GM18517 (cell line): Measurements from ENCODE around the gene SYT13.
"Not testable (repeated sequence)": the region's sequence is repeated elsewhere in the genome, so short reads cannot be mapped to it uniquely, and the experiment has no call there.

ENCODE experiments used
- ATAC-seq: cut with Tn5 transposase; IDR thresholded peaks from one replicate; pipeline ENCODE4 v1.9.1; 2021; ENCODE audit warnings: mild to moderate bottlenecking, moderate library complexity; ENCODE audit not compliant: unreplicated experiment

Gene SYT13

DNA sequence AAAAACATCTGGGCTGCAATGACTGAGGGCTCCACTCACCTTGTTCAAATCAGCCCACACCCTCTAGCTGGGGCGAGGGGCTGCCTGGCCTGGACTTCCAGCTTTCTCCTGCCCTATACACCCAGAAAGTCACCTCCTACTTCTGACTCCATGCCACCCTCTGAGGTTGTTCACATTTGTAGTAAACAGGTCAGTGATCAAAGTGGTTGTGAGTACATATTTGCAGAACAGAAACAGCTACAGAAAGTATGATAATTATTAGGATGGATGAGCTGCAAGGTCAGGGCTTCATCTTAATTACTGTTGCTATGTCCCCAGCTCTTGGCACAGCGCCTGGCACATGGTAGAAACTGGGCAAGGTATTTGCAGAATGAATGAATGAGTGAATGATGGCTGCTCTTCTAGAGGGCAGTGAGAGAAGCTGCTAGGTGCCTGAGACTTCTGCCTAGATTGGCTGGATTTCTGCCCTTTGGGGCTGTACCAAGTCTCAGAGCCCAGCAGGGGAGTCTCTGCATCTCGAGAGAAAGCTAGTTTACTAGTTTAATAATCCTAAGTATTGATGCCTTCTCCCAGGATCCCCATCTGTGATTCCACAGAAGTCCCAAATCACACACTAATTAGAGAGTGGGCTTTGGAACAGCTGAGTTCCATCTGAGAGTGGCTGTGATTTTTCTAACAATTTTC lies 36.0 kb downstream of the SYT13 start:
- ATAC-seq = no peak

DNA sequence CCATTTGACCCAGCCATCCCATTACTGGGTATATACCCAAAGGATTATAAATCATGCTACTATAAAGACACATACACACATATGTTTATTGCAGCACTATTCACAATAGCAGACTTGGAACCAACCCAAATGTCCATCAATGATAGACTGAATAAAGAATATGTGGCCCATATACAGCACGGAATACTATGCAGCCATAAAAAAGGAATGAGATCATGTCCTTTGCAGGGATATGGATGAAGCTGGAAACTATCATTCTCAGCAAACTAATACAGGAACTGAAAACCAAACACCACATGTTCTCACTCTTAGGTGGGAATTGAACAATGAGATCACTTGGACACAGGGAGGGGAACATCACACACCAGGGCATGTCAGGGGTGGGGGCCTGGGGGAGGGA lies 36.8 kb downstream of the SYT13 start:
- ATAC-seq = not testable (repeated sequence)

DNA sequence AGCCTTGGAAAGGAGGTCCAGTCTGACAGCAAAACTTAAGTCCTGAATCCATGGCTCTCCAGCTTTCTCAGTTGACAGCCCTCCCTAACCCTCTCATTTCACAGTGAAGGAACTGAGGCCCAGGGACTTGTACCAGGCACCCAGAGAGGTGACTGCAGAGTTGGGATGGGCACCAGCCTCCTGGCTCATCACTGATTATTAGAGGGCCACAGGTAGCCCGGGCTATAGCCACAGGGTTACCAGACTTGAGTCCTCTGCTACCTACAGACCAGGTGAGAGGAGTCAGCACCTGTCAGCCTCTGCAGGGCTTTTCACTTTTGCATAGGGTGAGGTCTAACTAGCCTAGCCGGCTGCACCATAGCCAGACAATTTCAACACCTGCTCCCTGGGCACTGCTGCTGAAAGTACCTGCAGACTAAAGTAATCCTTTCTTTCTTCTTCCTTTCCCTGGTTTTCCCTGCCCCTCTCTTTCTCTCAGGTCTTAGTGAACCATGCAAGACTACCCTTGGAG lies 37.6 kb downstream of the SYT13 start:
- no peak for ATAC-seq

DNA sequence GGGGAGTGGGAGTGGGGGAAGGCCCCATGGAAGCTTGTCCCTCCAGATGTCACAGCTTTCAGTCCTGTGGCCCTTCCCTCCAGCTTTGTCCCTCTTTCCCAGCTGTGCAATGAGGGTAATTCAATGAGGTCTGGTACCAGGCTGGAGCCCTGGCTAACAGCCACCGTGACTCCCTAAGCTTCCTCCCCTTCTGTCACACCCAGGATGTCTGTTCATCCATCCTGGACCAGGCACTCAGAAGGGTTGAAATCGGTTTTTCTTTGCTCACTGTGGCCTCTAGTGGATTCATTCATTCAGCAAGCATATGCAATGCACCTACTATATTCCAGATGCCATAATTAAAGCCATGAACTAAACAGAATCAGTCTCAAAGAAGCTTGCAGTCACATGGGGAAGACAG lies 38.7 kb downstream of the SYT13 start:
- ATAC-seq = no peak

DNA sequence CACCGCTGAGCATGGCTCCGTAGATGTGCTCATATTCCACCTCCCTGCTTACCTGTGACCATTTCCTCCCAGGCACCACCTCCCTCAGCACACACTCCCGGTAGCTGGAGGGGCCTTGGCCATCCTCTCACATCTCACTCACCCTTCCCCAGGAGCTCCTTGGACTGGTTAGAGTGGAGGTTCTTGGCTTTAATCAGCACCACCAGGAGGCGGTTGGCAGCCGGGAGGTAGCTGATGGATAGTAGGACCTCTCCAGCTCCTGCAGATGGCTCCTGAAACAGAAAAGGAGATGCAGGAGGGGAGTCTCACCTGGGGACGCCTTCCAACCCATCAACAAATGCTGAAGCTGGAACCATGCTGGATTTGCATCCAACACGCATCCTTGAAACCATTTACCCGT lies 39.9 kb downstream of the SYT13 start:
- ATAC-seq = no peak

DNA sequence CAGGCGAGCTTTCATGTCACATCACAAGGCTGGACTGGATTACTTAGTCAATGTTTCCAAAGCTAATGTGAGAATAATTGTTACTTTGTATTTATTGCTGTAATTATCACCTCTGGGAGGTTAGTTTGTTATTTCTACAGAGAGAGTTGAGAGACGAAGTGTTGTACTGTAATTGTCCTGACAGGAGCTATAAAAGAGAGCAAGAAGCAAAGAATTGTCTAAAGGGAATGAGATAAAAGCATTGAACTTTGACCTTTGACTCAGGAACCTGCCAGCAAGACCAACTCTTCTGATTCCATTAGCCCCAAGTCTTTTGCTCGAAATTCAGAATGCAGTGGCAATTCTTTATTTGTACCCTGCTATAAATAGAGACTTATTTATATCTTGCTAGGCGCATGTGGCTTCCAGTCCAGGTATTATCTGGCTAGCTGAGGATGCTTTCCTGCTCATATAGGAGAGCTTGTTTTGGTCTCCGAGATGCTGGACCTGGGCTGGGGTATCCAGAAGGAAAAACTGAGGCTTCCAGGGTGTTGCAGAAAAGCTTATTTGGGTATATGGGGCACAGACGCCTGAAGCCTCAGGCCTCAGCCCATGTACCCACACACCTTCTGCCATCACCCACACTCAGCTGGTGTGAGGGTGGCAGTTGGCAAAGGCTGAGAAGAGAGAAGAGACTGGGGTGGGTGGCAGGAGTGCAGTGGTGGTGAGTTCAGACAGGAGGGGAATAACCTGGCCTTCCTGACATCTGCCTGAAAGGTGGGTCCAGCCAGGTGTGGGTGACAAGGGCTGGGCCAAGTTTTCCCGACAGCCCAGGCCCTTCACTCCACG lies 40.7 kb downstream of the SYT13 start:
- no peak for ATAC-seq

DNA sequence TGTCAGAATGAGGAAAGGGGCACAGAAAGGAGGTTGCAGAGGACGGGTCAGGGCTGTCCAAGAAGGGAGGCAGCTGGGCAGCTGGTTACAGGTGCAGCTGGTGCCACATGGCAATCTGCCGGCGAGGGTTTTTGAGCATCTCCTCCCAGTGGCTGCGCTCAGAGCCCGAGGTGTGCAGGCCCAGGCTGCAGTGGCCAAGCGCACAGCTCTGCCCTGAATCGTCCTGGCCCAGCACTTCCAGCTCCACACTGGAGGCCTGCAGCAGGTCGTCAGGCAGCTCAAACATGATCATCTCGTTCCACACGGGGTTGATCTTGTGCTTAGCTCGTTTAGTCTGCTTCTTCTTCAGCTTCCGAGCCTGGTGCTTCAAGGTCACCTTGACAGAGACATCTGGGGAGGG lies 42.2 kb downstream of the SYT13 start:
- ATAC-seq = no peak

DNA sequence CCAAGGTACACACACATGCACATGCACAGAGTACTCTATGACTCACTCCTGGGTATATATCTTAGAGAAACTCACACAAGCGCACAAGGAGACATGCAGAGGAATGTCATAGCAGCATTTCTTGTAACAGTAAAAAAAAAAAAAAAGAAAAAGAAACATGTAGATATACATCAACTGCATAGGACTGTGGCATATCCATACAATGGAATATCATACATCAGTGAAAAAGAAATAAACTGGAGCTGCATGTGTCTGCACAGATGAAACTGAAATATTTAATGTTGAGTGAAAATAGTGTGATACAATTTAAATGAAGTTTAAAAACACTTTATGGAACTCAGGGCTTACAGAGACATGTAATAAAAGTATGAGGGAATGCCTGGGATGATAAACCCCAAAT lies 46.4 kb downstream of the SYT13 start:
- ATAC-seq = no peak

DNA sequence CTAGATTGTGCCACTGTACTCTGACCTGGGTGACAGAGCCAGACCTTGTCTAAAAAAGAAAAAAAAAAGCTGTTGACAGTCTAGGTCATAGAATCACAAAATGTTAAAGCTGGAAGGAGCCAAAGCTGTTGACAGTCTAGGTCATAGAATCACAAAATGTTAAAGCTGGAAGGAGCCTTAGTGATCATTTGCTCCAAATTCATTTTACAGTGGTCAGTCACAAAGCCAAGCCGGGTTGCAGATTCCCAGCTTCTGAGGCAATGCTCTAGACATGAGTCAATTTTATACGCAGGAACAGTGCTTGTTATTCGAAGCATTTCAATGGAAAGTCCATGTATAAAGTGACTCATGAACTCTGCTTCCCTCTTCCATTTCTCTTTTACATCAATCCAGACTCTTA lies 47.4 kb downstream of the SYT13 start:
- ATAC-seq = no peak

DNA sequence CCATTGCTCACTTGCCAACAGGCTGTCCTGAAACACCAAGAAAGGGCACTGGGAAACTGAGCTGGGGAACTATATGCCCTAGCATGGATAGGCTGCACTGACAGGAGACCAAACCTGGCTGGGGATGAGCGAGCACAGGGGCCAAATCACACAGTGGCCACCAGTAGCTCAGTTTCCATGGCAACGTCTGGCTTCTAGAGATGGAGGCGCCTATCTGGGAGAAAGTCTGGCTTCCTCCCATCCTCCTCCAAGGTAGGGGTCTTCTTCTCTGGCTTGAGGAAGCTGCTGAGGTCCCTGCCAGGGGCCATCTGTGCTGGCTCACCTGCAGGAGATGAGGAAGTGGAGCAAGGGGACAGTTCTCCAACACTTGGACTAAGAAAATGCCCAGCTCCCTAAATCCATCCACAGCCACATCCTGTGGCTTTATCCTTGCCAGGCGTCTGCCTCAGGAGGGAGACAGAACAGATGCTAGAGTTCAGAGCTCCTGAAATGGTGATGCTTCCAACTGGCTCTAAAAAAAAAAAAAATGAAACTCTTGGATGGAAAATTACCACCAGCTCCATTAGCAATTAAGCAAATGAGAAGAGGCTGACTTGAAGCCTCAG lies 48.3 kb downstream of the SYT13 start:
- ATAC-seq = no peak

DNA sequence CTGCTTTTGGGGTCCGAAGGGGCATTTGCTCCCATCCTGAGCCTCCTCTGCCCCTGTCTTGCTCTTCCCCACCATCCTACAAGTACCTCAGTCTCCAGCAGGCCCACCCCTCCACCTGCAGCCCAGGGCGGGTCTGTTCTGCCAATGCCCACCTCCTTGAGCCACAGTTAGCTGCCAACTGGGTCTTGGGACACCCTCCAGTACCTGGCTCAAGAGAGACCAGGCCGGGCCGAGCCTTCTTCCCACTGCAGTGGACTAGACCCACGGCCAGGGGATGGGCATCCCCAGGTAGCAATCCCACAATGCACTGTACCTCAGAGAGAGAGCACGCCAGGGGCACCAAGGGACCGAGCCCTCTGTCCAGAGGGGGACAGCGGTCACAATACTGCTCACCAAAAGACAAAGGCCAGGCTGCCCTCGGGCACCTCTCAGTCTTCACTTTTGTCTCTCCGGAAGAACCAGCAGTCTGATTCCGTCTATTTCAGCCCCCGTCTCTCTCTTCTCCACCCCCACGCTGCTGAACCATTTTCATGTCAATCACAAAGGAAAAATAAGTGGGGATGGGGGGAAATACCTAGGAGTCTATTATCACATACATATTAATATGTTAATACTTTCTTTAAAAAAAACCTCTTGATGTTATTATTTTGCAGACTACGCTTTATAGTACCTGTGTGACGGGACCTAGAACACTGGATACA lies 51.7 kb downstream of the SYT13 start:
- ATAC-seq = no peak

DNA sequence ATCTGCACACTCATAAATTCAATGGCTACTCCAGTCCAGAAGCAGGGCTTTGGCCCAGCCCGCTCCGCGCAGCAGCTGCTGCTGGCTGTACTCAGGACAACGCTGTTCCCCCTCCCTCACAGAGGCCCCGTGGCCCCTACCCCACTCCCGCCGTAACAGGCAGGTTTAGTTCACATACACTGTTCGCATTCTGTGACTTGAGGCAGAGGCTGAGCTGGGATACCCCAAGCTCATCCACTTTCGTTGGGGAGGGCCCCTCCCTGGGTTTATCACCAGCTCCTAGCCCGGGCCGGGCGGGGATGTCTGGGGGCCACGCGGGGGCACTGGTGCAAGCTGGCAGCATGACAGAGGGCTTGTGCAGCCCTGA lies 52.4 kb downstream of the SYT13 start:
- ATAC-seq = no peak

DNA sequence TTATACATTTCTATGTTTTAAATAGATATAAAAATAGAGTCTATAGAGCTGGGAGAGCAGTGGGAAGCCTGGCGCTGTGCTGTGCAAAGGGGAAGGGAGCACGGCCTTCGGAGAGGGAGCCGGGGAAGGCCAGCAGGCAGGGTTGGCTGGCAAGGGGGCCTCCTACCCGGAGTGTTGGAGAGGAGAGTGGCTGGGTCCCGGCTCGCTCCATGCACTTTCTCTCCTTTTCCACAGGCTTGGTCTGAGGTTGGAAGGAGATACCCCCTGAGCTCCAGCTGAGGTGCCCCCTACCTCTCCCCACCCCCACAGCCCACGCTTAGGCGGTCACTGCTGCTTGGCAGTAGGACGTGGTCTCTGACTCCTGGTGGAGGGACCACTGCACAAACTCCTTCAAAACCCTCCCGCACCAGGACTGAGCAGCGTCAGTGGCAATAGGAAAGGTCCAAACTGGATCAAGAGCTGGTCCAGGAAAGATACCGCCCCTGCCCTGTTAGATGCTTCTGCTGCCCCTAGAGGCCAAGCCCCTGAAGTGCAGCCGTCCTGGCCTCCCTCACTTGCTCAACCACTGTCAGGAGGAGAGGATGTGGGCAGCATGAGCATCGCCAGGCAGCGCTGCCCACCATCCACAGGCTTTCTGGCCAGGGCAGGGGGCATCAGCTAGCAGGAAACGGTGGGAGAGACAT lies 52.9 kb downstream of the SYT13 start:
- no peak for ATAC-seq

DNA sequence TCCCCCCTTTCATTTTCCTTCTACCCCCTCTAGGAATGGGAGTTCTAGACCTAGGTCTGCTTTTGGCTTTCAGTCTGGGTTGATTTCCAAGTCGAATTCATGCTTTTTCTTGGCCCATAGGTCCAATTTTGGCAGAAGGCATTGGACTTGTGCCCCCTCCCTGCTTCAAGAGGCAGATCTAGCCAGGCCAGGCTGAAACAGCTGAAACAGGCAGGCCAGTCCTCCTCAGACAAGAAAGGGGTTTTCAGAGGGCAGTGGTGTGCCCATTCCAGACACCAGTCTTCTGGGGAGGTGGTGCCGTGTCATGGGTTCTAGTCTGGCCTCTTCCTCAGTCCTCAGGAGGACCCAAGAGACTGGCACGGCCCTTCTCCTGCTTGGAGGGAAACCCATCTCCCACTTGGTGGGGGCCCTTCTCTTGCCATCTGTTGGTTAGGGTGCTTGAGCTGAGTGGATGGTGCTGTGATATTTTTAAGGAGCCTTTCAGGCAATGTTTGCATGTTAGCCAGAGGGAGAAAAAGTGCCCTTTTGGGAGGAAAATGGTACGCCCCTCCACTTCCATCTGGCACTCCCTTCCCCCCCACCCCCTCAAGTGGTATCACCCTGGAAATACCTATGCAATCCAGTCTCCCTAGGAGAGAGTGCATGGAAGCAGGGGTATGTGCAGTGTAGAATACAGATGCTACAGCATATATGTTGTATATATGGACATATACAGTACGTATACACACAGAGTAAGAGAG lies 53.6 kb downstream of the SYT13 start:
- ATAC-seq = no peak

DNA sequence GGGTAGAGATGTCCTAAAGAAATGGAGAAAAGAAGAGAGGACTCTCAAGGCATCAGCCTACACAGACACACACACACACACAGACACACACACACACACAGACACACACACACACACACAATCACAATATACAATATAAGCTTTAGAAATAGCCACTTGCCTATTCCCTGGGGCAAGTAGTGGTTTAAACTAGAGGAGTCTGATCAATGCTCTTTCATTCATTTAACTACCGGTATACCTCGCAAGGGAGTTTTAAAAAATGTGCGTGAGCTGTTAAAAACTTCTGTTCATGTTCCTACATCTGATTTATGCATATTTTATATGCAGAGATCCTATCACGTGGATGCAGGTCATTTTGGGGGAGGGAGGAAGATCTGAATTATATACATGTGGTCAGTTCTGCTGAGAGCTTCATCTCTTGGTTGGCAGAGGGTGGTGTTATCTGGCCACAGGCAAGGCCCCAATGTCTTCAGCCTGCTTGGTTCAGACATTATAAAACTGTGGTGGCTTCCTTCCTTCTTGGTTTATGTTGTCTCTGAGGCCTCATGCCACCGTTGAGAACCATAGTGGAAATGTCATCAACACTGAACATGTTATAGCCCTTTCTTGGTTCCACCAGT lies 56.6 kb downstream of the SYT13 start:
- ATAC-seq = no peak

DNA sequence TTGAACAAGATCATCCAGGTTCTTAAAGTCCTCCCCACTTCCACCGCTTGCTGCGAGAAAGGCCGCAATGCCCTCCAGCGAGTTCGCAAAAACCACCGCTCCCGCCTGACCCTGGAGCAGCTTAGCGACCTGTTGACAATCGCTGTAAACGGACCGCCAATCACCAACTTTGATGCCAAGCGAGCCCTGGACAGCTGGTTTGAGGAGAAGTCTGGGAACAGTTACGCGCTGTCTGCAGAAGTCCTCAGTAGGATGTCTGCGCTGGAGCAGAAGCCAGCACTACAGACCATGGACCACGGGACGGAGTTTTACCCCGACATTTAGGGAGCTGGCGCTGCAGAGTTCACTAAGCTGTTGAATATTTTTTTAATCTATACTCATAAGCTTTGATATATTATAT lies 58.3 kb downstream of the SYT13 start:
- no peak for ATAC-seq

DNA sequence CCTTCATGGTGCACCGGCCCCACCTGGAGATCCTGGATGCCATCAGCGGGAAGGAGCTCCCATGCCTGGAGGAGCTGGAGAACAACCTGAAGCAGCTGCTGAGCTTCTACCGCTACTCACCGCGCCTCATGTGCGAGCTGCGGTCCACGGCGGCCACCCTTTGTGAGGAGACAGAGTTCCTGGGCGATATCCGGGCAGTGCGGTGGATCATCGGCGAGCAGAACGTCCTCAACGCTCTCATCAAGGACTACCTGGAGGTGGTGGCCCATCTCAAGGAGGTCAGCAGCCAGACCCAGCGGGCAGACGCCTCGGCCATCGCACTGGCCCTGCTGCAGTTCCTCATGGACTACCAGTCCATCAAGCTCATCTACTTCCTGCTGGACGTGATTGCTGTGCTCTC lies 59.2 kb downstream of the SYT13 start:
- no peak for ATAC-seq

DNA sequence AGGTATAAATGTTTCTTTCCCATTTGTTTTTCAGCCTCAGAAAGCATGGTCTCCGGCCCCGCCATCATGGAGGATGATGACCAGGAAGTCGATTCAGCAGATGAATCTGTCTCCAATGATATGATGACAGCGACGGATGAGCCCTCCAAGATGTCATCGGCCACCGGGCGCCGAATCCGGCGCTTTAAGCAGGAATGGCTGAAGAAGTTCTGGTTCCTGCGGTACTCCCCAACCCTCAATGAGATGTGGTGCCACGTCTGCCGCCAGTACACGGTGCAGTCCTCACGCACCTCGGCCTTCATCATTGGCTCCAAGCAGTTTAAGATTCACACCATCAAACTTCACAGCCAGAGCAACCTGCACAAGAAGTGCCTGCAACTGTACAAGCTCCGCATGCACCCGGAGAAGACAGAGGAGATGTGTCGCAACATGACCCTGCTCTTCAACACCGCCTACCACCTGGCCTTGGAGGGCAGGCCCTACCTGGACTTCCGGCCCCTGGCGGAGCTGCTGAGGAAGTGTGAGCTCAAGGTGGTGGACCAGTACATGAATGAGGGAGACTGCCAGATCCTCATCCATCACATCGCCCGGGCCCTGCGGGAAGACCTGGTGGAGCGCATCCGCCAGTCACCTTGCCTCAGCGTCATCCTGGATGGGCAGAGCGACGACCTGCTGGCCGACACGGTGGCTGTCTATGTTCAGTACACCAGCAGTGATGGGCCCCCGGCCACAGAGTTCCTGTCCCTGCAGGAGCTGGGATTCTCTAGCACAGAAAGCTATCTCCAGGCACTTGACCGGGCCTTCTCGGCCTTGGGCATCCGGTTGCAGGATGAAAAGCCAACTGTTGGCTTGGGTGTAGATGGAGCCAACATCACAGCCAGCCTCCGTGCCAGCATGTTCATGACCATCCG lies 59.9 kb downstream of the SYT13 start:
- no peak for ATAC-seq

DNA sequence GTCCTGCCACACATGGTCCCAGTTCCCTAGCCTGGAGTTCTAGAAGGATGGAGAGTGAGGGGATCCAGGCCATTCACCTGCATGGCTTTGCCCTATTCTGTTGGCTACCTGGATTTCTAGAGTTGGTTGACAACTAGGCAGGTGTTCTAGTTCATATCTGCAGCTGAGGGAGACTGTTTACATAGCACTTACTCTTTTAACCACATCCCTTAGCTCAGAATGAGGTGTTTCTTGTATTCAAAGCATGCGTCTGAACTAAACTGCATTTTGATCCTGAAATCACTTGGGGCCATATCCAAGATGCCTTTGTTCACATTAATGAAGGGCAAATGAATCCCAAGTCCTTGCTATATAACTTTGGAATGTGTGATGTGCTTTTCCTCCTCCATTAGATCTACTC lies 60.9 kb downstream of the SYT13 start:
- ATAC-seq = no peak
